ENCODE data around the gene TRAPPC5.

Gene TRAPPC5

DNA sequence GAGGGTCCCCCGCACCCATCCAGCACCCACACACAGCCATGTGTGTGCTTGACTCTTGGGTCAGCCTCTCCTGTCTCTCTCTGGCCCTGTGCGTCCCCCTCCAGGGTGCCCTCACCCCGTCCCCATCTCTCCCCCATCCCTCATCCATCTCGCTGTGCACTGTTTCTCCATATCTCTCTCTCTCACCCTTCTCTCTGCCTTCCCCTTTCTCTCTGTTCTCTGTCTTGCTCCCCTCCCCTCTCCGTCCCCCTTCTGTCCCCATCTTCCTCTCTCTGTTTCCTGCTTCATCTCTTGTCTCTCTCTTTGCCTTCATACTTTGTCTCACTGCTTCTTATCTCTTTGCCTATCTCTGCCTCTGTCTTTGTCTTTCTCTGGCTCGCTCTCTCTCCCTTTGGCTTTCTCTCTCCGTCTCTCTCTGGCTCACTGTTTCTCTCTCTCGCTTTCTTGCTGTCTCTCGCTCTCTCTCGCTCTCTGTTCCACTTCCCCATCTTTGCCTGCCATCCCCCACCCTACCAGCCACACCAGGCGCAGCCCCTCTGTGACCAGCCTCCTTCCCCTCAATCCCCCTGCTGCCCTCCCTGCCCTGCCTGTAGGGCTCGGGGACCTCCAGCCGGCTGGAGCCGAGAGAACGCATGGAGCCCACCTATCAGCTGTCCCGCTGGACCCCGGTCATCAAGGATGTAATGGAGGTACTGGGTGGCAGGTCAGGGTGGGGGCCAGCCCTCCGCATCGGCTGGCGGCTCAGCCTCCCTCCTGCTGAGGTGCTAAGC, 34.8 kb upstream of the TRAPPC5 start:
- DNase-seq (ENCODE audit: extremely low spot score) = no peak
- ChIA-PET CTCF (no interaction called here), POLR2A (no interaction called here)
- no peak for TF ChIP-seq HDGF (IDR thresholded peaks at IDR 0.05; ENCODE audit: borderline replicate concordance)
- no peak for TF ChIP-seq TARDBP (IDR thresholded peaks at IDR 0.05)
- TF ChIP-seq FOXM1 (IDR thresholded peaks at IDR 0.05; ENCODE audit: borderline replicate concordance) = no peak
- no peak for TF ChIP-seq SUZ12 (IDR thresholded peaks at IDR 0.05)
- no peak for TF ChIP-seq FOXA1 (IDR thresholded peaks at IDR 0.05)
- no peak for TF ChIP-seq SP1 (IDR thresholded peaks at IDR 0.05)
- no peak for TF ChIP-seq BHLHE40 (IDR thresholded peaks at IDR 0.05; ENCODE audit: borderline replicate concordance)
- TF ChIP-seq LEF1 (IDR thresholded peaks at IDR 0.05; ENCODE audit: borderline replicate concordance) = no peak
- TF ChIP-seq L3MBTL2 (conservative IDR thresholded peaks at IDR 0.05) = no peak
- no peak for TF ChIP-seq NFRKB (IDR thresholded peaks at IDR 0.05)
- TF ChIP-seq FOXK2 (IDR thresholded peaks at IDR 0.05) = no peak
- no peak for TF ChIP-seq ZNF384 (IDR thresholded peaks at IDR 0.05)
- no peak for TF ChIP-seq ELF4 (IDR thresholded peaks at IDR 0.05)
- TF ChIP-seq ARNT (IDR thresholded peaks at IDR 0.05) = no peak
- no peak for TF ChIP-seq PKNOX1 (IDR thresholded peaks at IDR 0.05)

GRCh38 chr19:7646426-7646700, 34.3 kb upstream of the TRAPPC5 start:
- ChIA-PET POLR2A (no interaction called here), CTCF (no interaction called here)
- DNase-seq (ENCODE audit: extremely low spot score) = no peak
- TF ChIP-seq ZNF384 (IDR thresholded peaks at IDR 0.05) (no peak), FOXA1 (IDR thresholded peaks at IDR 0.05) (no peak), FOXK2 (IDR thresholded peaks at IDR 0.05) (no peak), SUZ12 (IDR thresholded peaks at IDR 0.05) (no peak), CTBP1 (IDR thresholded peaks at IDR 0.05; ENCODE audit: borderline replicate concordance) (no peak), SP1 (IDR thresholded peaks at IDR 0.05) (no peak), ELF4 (IDR thresholded peaks at IDR 0.05) (no peak), FOXM1 (IDR thresholded peaks at IDR 0.05; ENCODE audit: borderline replicate concordance) (no peak), NFRKB (IDR thresholded peaks at IDR 0.05) (no peak), BHLHE40 (IDR thresholded peaks at IDR 0.05; ENCODE audit: borderline replicate concordance) (no peak), L3MBTL2 (conservative IDR thresholded peaks at IDR 0.05) (no peak), PKNOX1 (IDR thresholded peaks at IDR 0.05) (no peak), LEF1 (IDR thresholded peaks at IDR 0.05; ENCODE audit: borderline replicate concordance) (no peak), ARNT (IDR thresholded peaks at IDR 0.05) (no peak), HDGF (IDR thresholded peaks at IDR 0.05; ENCODE audit: borderline replicate concordance) (no peak), TARDBP (IDR thresholded peaks at IDR 0.05) (no peak)

GRCh38 chr19:7647156-7647555, 33.5 kb upstream of the TRAPPC5 start:
- TF ChIP-seq ARNT (IDR thresholded peaks at IDR 0.05) (no peak), ELF4 (IDR thresholded peaks at IDR 0.05) (no peak), NFRKB (IDR thresholded peaks at IDR 0.05) (no peak), LEF1 (IDR thresholded peaks at IDR 0.05; ENCODE audit: borderline replicate concordance) (no peak), ZNF384 (IDR thresholded peaks at IDR 0.05) (no peak), FOXM1 (IDR thresholded peaks at IDR 0.05; ENCODE audit: borderline replicate concordance) (no peak), SUZ12 (IDR thresholded peaks at IDR 0.05) (no peak), PKNOX1 (IDR thresholded peaks at IDR 0.05) (no peak), TARDBP (IDR thresholded peaks at IDR 0.05) (no peak), BHLHE40 (IDR thresholded peaks at IDR 0.05; ENCODE audit: borderline replicate concordance) (no peak), HDGF (IDR thresholded peaks at IDR 0.05; ENCODE audit: borderline replicate concordance) (no peak), SP1 (IDR thresholded peaks at IDR 0.05) (no peak), L3MBTL2 (conservative IDR thresholded peaks at IDR 0.05) (no peak), FOXK2 (IDR thresholded peaks at IDR 0.05) (no peak), FOXA1 (IDR thresholded peaks at IDR 0.05) (no peak), CTBP1 (IDR thresholded peaks at IDR 0.05; ENCODE audit: borderline replicate concordance) (no peak)
- ChIA-PET POLR2A (no interaction called here), CTCF (no interaction called here)
- DNase-seq (ENCODE audit: extremely low spot score) = no peak

- POLR2A ChIA-PET = interaction anchor here (1.2 kb wide), 1 partner anchor 11 kb away, joined by 3 read pairs; no protein-coding TSS in a partner anchor
- TF ChIP-seq FOXA1 (IDR thresholded peaks at IDR 0.05) (no peak), PKNOX1 (IDR thresholded peaks at IDR 0.05) (no peak), HDGF (IDR thresholded peaks at IDR 0.05; ENCODE audit: borderline replicate concordance) (no peak), BHLHE40 (IDR thresholded peaks at IDR 0.05; ENCODE audit: borderline replicate concordance) (no peak), ZNF384 (IDR thresholded peaks at IDR 0.05) (no peak), LEF1 (IDR thresholded peaks at IDR 0.05; ENCODE audit: borderline replicate concordance) (no peak), L3MBTL2 (conservative IDR thresholded peaks at IDR 0.05) (no peak), SUZ12 (IDR thresholded peaks at IDR 0.05) (no peak), ELF4 (IDR thresholded peaks at IDR 0.05) (no peak), TARDBP (IDR thresholded peaks at IDR 0.05) (no peak), ARNT (IDR thresholded peaks at IDR 0.05) (no peak), FOXK2 (IDR thresholded peaks at IDR 0.05) (no peak), FOXM1 (IDR thresholded peaks at IDR 0.05; ENCODE audit: borderline replicate concordance) (no peak), NFRKB (IDR thresholded peaks at IDR 0.05) (no peak), CTBP1 (IDR thresholded peaks at IDR 0.05; ENCODE audit: borderline replicate concordance) (no peak), SP1 (IDR thresholded peaks at IDR 0.05) (no peak)
- DNase-seq (ENCODE audit: extremely low spot score) = no peak
- CTCF ChIA-PET = no interaction called here
Measured at GRCh38 chr19:7648265-7649014, 32.2 kb upstream of the TRAPPC5 start.

All from HEK293T (cell line).